Lower lobe of right lung (tissue), 2 donors: ENCODE results near the gene PSMD13. TPM values are rescaled to one million over a fixed set of nuclear protein-coding genes. Genes with fewer than 3 reads are reported as not detected.

Experiments
- ATAC-seq, 2 donors: fragments of 200-7000 bp; cut with Tn5 transposase; one replicate each; pipeline ENCODE4 v1.9.1; 2020 to 2022; ENCODE audit warnings: mild to moderate bottlenecking in 2 of 2, moderate library complexity in 2 of 2
- DNase-seq: peaks from one replicate; pipeline ENCODE4 v3.0.0-alpha.2; 2020
- H3K27ac ChIP-seq: fragments of 200-600 bp; one replicate; pipeline ENCODE4 v1.8.0; 2022
- H3K27me3 ChIP-seq: fragments of 200-600 bp; one replicate; pipeline ENCODE4 v1.8.0; 2022; ENCODE audit warnings: low read depth
- H3K36me3 ChIP-seq: fragments of 200-600 bp; one replicate; pipeline ENCODE4 v1.8.0; 2022; ENCODE audit warnings: mild to moderate bottlenecking
- H3K4me1 ChIP-seq: fragments of 200-600 bp; one replicate; pipeline ENCODE4 v1.8.0; 2022
- H3K4me3 ChIP-seq: fragments of 200-600 bp; one replicate; pipeline ENCODE4 v1.8.0; 2022; ENCODE audit warnings: mild to moderate bottlenecking
- H3K9me3 ChIP-seq: fragments of 200-600 bp; one replicate; pipeline ENCODE4 v1.8.0; 2022
- CTCF ChIP-seq: fragments of 200-600 bp; IDR thresholded peaks from one replicate; pipeline ENCODE4 v1.8.0; 2022; ENCODE audit warnings: antibody characterized with exemption, mild to moderate bottlenecking
- intact Hi-C: fragments of 100-400 bp; cut with DNase I; formaldehyde crosslinking; loops from one replicate; pipeline ENCODE4 v1.11.0; 2022
- total RNA-seq: library from RNA; stranded (reverse); fragmentation: NEBNext Ultra II Directional; extraction: Animal tissue kit (Norgen Biotek cat#: 25700); gene quantifications from one replicate; pipeline ENCODE4 v1.2.1, GENCODE V29; 2021
- donor health status: DM: no; HTN: yes; CAD: no; lungs with severe emphysema.

PSMD13 gene
- total RNA-seq, 1 donor from 2014 or later = 89.5 TPM

GRCh38 chr11:294780-295179 is 58.0 kb downstream of the PSMD13 start:
- intact Hi-C loops = no loop called here
- no peak overlapping the region for H3K27ac ChIP-seq
- peaks cover 11% of the 10 kb centered on the region for H3K27me3 ChIP-seq
- H3K9me3 ChIP-seq = no peaks in the 10 kb centered on the region
- peaks cover 14% of the 10 kb centered on the region for H3K4me1 ChIP-seq
- H3K4me3 ChIP-seq = no peak overlapping the region
- no peak for ATAC-seq
- TF ChIP-seq CTCF = no peak
- peaks cover 22% of the 10 kb centered on the region for H3K36me3 ChIP-seq
- DNase-seq = no peak

- no peak for TF ChIP-seq CTCF
- Histone ChIP-seq H3K9me3 (no peaks in the 10 kb centered on the region), H3K27me3 (peaks cover 19% of the 10 kb centered on the region), H3K4me1 (peaks cover 13% of the 10 kb centered on the region), H3K36me3 (peaks cover 22% of the 10 kb centered on the region), H3K4me3 (no peak overlapping the region), H3K27ac (no peak overlapping the region)
- peak; percentile 43 for DNase-seq
- intact Hi-C loops = no loop called here
- no peak for ATAC-seq
Measured at GRCh38 chr11:295351-296170, 58.8 kb downstream of the PSMD13 start.

GRCh38 chr11:296171-297050 is 59.6 kb downstream of the PSMD13 start:
- intact Hi-C loops = no loop called here
- ATAC-seq (no peak), DNase-seq (peak; percentile 42)
- Histone ChIP-seq H3K36me3 (peaks cover 22% of the 10 kb centered on the region), H3K27ac (no peak overlapping the region), H3K4me3 (no peak overlapping the region), H3K4me1 (peaks cover 12% of the 10 kb centered on the region), H3K9me3 (no peaks in the 10 kb centered on the region), H3K27me3 (peaks cover 26% of the 10 kb centered on the region)
- TF ChIP-seq CTCF = no peak

- DNase-seq (no peak), ATAC-seq (peak in 1 of 2 donors; percentile 2)
- Histone ChIP-seq H3K9me3 (no peaks in the 10 kb centered on the region), H3K4me1 (peaks cover 12% of the 10 kb centered on the region), H3K27me3 (peaks cover 26% of the 10 kb centered on the region), H3K36me3 (peaks cover 18% of the 10 kb centered on the region), H3K27ac (peak overlapping the region; percentile 18), H3K4me3 (no peak overlapping the region)
- TF ChIP-seq CTCF = no peak
- intact Hi-C loops = no loop called here
Measured at GRCh38 chr11:297051-297585, 60.3 kb downstream of the PSMD13 start.

- Histone ChIP-seq H3K4me3 (no peak overlapping the region), H3K9me3 (no peaks in the 10 kb centered on the region), H3K36me3 (peaks cover 13% of the 10 kb centered on the region), H3K27ac (peak overlapping the region; percentile 9), H3K27me3 (peaks cover 26% of the 10 kb centered on the region), H3K4me1 (peaks cover 12% of the 10 kb centered on the region)
- ATAC-seq = peak; percentile 5 to 48
- no peak for TF ChIP-seq CTCF
- peak; percentile 54 for DNase-seq
- intact Hi-C loops = no loop called here
Measured at GRCh38 chr11:297586-298405, 61.0 kb downstream of the PSMD13 start.
